Measurements from ENCODE around the gene CLEC2L.

DNA sequence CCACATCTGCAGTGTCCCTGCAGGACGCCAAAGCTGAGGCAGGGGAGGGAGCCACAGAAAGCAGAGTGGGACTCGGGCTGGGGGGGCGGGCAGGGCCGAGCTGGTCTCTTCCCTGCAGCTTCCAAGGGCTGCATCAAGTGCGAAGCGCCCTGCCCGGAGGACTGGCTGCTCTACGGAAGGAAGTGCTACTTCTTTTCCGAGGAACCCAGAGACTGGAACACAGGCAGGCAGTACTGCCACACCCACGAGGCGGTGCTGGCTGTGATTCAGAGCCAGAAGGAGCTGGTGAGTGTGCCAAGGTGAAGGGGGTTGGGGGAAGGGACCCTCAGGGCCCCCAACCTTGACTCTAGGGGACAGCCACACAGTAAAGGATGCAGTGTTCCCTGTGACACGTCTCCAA lies 16.7 kb downstream of the CLEC2L start:
- TF ChIP-seq, protein P1, sequence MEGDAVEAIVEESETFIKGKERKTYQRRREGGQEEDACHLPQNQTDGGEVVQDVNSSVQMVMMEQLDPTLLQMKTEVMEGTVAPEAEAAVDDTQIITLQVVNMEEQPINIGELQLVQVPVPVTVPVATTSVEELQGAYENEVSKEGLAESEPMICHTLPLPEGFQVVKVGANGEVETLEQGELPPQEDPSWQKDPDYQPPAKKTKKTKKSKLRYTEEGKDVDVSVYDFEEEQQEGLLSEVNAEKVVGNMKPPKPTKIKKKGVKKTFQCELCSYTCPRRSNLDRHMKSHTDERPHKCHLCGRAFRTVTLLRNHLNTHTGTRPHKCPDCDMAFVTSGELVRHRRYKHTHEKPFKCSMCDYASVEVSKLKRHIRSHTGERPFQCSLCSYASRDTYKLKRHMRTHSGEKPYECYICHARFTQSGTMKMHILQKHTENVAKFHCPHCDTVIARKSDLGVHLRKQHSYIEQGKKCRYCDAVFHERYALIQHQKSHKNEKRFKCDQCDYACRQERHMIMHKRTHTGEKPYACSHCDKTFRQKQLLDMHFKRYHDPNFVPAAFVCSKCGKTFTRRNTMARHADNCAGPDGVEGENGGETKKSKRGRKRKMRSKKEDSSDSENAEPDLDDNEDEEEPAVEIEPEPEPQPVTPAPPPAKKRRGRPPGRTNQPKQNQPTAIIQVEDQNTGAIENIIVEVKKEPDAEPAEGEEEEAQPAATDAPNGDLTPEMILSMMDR (IDR thresholded peaks at IDR 0.05; ENCODE audit: poor library complexity): no peak
- TF ChIP-seq EZH2phosphoT487 (IDR thresholded peaks at IDR 0.05; ENCODE audit: low read depth, severe bottlenecking, unreplicated experiment): no peak

Data from hepatocyte (in vitro differentiated cells).